ENCODE results near the gene SYNRG. TPM values are rescaled to one million over a fixed set of nuclear protein-coding genes. Genes with fewer than 3 reads are reported as not detected.

SYNRG gene
- polyA plus RNA-seq, 1 of the 3 experiments (the other 2 are of a cell fraction): 8.9 TPM

GRCh38 chr17:37478187-37478586 lies 131.0 kb downstream of the SYNRG start (continued):
- TF ChIP-seq FOXM1 (IDR thresholded peaks at IDR 0.05; ENCODE audit: low read depth): no peak
- TF ChIP-seq TCF12 (IDR thresholded peaks at IDR 0.05): no peak
- TF ChIP-seq GATA2 (CRISPR knock-in tag; IDR thresholded peaks at IDR 0.05): no peak
- no peak for TF ChIP-seq RXRA (IDR thresholded peaks at IDR 0.05; ENCODE audit: borderline replicate concordance, low read depth)
- no peak for TF ChIP-seq JUND (IDR thresholded peaks at IDR 0.05)

DNA sequence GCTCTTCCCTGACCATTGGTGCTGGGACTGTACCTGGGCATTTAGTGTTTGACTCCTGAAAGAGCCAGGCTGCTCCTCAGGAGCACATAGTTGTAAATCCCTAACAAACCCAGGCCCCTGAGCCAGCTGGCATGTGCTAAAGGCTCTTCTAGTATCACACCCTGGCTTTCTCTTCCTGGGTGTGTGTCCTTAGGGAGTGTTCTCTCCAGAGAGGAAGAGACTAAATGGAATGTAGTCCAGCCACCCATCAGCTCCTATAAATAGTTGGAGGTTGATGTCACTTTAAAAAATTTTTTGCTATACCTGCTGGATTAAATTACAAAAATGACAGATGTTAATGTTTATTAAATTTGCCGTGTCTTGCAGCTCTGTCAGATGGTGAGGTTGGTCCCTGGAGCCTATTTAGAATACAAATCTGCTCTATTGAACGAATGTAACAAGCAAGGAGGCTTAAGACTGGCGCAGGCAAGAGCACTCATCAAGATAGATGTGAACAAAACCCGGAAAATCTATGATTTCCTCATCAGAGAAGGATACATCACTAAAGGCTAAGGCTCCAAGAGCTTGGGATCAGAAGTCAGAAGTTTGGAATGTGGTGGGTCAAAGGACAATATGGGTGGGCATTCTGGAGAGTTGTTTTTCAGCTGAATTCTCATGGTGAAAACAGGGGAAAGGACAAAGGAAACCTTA lies 132.6 kb downstream of the SYNRG start:
- Histone ChIP-seq H3K27ac (ENCODE audit: low read depth in 2 of 2, low read length in 1 of 2) (peak overlapping the region in 1 of 2 experiments; percentile 41; a peak in 2 of 4 replicates), H3K36me3 (replicated peaks in 1 of 2; ENCODE audit: control insufficient read depth in 1 of 2, insufficient read depth in 2 of 2, low read length in 1 of 2) (peaks cover 44 to 77% of the 10 kb centered on the region in 2 experiments), H3K4me1 (ENCODE audit: control insufficient read depth in 1 of 2, insufficient read depth in 2 of 2, low read depth in 1 of 2, low read length in 1 of 2) (peaks cover 3 to 7% of the 10 kb centered on the region in 2 experiments; a peak in 2 of 4 replicates), H3K79me2 (ENCODE audit: insufficient read depth) (no peaks in the 10 kb centered on the region), H3K9me2 (no peaks in the 10 kb centered on the region), H3K4me3 (ENCODE audit: low read depth in 2 of 2, low read length in 1 of 2) (no peak overlapping the region), H3K4me2 (no peak overlapping the region), H3K27me3 (ENCODE audit: insufficient read depth) (no peaks in the 10 kb centered on the region), H3K9ac (no peak overlapping the region), H2AFZ (ENCODE audit: low read depth) (no peak overlapping the region), H3F3A (replicated peaks; ENCODE audit: insufficient read depth) (peaks cover 9% of the 10 kb centered on the region), H4K20me1 (ENCODE audit: insufficient read depth) (no peaks in the 10 kb centered on the region), H3K9me3 (no peaks in the 10 kb centered on the region)
- ChIA-PET POLR2A (no interaction called here), CTCF (no interaction called here)
- no peak for DNase-seq
- WGBS (ENCODE audit: low lambda C conversion rate): 61% methylated on average over 4 of the region's 4 CpGs
- TF ChIP-seq SMC3 (IDR thresholded peaks at IDR 0.05; ENCODE audit: low read depth, low read length) (no peak), FOXM1 (IDR thresholded peaks at IDR 0.05; ENCODE audit: low read depth) (no peak)
- TF ChIP-seq, protein P1, sequence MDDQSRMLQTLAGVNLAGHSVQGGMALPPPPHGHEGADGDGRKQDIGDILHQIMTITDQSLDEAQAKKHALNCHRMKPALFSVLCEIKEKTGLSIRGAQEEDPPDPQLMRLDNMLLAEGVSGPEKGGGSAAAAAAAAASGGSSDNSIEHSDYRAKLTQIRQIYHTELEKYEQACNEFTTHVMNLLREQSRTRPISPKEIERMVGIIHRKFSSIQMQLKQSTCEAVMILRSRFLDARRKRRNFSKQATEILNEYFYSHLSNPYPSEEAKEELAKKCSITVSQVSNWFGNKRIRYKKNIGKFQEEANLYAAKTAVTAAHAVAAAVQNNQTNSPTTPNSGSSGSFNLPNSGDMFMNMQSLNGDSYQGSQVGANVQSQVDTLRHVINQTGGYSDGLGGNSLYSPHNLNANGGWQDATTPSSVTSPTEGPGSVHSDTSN (IDR thresholded peaks at IDR 0.05): peak; percentile 20; the same call in 1 of the 2 replicates

DNA sequence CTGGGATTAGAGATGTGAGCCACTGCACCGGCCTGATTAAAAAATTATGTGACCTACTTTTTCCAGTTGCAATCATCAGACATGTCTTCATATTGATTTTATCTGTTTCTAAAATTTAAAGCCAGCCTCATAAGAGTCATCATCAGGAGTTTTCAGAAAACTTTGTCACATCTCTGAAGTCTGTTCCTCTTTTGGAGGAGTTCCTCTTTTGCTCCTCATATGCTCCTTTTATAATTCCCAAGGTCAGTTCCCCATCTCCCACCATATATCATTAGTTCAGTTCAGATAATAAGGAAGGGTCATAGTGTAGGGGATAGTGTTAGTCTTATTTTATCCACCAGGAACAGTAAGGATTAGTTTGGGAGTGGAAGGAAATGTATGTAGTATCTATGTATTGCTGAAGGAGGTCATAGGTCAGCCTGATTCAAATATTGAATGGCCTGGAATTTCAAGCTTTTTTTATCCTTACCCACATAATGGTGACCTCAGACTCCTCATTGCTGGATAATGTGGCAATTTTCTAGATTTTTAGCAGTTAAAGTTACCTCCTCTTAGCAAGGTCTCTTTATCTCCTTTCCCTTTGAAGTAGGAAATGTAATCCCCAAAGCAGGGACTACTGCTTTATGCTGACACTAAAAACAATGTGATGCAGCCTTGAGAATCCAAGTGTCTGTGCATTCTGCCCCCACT lies 133.3 kb downstream of the SYNRG start:
- H3K4me2 ChIP-seq: no peak overlapping the region

More for the DNA sequence above, 133.3 kb downstream of the SYNRG start:
- POLR2A ChIA-PET: no interaction called here
- peaks cover 3 to 7% of the 10 kb centered on the region in 2 experiments; a peak in 2 of 4 replicates for H3K4me1 ChIP-seq (ENCODE audit: control insufficient read depth in 1 of 2, insufficient read depth in 2 of 2, low read depth in 1 of 2, low read length in 1 of 2)
- peak overlapping the region in 1 of 2 experiments; percentile 41; a peak in 2 of 4 replicates for H3K27ac ChIP-seq (ENCODE audit: low read depth in 2 of 2, low read length in 1 of 2)
- no peaks in the 10 kb centered on the region for H3K27me3 ChIP-seq (ENCODE audit: insufficient read depth)
- H3K36me3 ChIP-seq (replicated peaks in 1 of 2; ENCODE audit: control insufficient read depth in 1 of 2, insufficient read depth in 2 of 2, low read length in 1 of 2): peaks cover 47 to 78% of the 10 kb centered on the region in 2 experiments
- 100% methylated on average over 1 of the region's 1 CpG for WGBS (ENCODE audit: low lambda C conversion rate)
- no peak overlapping the region for H3K9ac ChIP-seq
- TF ChIP-seq EP300 (IDR thresholded peaks at IDR 0.05; ENCODE audit: borderline replicate concordance in 1 of 2, low read depth in 1 of 2, low read length in 1 of 2) (no peak), SIN3A (IDR thresholded peaks at IDR 0.05; ENCODE audit: borderline replicate concordance, low read depth, low read length) (no peak), MXI1 (IDR thresholded peaks at IDR 0.05; ENCODE audit: low read depth, low read length) (no peak), RXRA (IDR thresholded peaks at IDR 0.05; ENCODE audit: borderline replicate concordance, low read depth) (no peak), FOXJ3 (CRISPR knock-in tag; IDR thresholded peaks at IDR 0.05) (no peak)
- H3K9me2 ChIP-seq: no peaks in the 10 kb centered on the region
- no peaks in the 10 kb centered on the region for H4K20me1 ChIP-seq (ENCODE audit: insufficient read depth)
- no peak for DNase-seq
- H3K4me3 ChIP-seq (ENCODE audit: low read depth in 2 of 2, low read length in 1 of 2): no peak overlapping the region
- peaks cover 9% of the 10 kb centered on the region for H3F3A ChIP-seq (replicated peaks; ENCODE audit: insufficient read depth)
- CTCF ChIA-PET: no interaction called here
- no peaks in the 10 kb centered on the region for H3K79me2 ChIP-seq (ENCODE audit: insufficient read depth)
- no peak overlapping the region for H2AFZ ChIP-seq (ENCODE audit: low read depth)
- H3K9me3 ChIP-seq: no peaks in the 10 kb centered on the region

All from SK-N-SH (cell line).